HL-60/S4 treated with retinoic acid at 250 ng/mL for 4 days and 3 days (cell line): ENCODE data around the gene PPP6R2.
"Not testable (repeated sequence)": the region's sequence is repeated elsewhere in the genome, so short reads cannot be mapped to it uniquely, and the experiment has no call there.

Experiments
- in situ Hi-C: fragments of 300-500 bp; cut with MboI; formaldehyde crosslinking; loops from 2 replicates; pipeline ENCODE4 v1.7.0; 2022; ENCODE audit warnings: low sequenced_read_pairs

The PPP6R2 gene

DNA sequence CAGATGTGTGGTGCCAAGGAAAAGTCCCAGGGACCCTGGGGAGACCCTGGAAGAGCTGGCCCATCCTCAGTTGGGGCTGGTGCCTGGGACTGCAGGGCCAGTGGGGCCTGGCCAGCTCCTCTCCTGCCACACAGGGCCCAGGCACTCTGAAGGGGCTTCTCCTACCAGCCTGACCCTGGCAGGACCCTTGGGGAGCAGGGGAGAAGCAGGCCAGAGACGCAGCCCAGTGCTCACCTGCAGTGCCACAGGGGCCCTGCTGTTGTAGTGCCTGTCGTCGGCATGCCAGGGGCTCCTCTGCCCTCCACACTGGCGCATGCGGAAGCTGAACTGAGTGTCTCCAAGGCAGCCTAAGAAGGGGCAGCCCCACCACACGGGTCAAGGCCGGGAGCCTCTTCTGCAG is 25.5 kb upstream of the PPP6R2 start:
- in situ Hi-C loops, result no loop called here

DNA sequence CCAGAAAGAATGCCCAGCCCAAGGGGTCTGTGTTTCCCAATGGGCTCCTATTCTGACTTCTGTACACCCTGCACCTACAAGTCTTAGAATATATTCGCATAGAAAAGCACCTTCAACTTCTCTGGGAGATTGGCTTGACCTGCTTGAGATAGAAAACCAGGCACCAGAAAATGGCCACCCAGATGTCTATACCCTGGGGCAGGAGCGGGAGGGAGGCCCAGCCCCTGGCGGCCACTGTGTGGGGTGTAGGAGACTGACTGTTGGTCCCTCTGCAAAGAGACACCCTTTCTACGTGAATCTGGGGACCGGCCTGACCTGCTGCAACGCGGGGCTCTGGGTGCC is 24.8 kb upstream of the PPP6R2 start:
- in situ Hi-C loops, result no loop called here

DNA sequence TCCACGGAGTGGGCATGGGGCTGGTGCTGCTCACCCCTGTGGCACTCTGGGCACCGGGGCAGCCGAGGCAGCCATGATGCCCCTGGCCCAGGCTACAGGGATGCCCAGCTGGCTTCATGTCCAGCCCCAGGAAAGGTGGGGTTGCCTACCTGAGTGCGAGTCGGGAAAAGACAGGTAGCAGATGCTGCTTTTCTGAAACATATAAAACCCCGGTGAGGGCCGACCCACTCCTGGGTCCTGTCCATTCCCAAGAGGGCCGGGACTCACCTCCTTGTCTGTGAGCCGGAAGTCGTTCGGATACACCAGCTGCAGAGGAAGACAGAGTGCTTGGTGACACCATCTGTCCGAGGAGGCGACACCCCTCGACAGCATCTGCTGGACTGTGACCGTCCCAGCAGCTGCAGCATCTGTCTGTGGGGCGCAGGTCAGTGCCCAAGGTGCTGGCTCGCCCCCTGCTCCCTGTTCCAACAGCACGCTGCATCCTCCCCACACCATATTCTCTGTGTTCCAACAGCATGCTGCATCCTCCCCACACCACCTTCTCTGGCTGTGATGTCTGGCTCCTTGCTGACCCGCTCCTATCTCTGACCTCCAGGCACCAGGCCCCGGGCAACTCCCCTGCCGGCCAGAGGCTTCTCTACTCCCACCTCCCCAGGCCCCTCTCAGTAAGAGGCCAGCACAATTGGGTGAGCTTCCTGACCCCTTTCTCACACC is 24.3 kb upstream of the PPP6R2 start:
- in situ Hi-C loops, result no loop called here

DNA sequence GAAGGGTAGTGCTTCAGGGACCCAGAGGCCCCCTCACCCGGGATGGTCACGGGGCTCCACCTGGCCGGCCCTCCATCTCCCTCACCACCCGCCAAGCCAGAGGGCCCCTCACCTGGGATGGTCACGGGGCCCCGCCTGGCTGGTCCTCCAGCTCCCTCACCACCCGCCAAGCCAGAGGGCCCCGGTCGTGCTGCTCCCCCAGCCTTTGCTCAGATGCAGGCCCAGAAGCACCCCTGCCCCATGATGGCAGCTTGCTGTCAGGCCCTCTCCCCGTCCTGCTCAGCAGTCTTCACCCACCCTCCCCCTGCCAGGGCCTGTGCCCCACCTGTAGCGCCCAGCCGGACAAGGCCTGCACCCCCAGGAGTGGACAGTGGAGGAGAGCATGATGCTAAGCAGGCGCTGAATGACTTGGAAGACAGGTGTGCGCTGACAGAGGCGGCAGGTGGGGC is 23.6 kb upstream of the PPP6R2 start:
- in situ Hi-C loops, result no loop called here

DNA sequence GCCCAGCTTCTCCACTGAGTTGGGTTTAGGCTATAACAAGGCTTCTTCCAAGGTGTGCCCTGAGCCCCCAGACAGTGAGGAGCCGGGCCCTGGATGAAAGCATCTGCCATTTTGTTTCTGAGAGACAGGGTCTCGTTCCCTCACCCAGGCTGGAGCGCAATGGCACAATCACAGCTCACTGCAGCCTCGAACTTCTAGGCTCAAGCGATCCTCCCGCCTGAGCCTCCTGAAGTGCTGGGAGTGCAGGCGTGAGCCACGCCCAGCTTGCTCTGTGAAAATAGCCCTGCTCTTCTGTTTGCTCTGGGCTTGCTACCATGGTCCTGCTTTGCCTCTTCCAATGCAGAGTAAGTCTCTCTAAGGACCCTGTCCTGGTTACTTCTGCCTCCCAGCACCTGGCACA is 23.0 kb upstream of the PPP6R2 start:
- in situ Hi-C loops, result no loop called here

DNA sequence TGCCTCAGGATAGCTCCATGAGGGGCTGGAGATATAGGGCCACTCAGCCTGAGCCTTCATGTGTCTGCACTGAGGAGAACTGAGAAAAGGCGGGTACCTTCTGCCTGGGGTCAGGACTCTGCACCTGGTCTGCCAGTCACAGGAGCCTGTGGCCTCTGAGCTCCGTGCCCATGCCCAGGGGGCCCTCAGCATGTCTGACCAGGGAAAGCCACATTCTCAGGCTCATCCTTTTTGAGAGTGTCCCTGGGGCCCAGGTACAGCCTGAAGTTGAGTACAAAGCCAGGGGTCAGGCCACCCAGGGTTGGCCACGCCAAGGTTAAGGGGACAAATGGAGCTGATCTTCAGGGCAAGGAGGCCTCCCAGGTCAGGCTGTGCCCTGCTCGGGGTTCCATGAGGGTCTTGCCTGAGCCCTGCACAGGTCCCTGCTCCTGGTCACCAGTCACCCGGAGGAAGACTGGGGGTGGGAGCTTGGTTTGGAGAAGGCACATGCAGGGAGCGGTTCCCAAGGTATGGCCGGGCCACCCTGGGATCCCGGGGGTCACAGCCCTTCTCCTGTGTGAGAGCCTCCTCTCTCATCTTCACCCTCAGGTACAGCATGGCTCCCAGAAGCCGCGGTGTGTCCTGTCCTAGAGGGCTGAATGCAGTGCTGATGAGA is 22.3 kb upstream of the PPP6R2 start:
- in situ Hi-C loops, result no loop called here

DNA sequence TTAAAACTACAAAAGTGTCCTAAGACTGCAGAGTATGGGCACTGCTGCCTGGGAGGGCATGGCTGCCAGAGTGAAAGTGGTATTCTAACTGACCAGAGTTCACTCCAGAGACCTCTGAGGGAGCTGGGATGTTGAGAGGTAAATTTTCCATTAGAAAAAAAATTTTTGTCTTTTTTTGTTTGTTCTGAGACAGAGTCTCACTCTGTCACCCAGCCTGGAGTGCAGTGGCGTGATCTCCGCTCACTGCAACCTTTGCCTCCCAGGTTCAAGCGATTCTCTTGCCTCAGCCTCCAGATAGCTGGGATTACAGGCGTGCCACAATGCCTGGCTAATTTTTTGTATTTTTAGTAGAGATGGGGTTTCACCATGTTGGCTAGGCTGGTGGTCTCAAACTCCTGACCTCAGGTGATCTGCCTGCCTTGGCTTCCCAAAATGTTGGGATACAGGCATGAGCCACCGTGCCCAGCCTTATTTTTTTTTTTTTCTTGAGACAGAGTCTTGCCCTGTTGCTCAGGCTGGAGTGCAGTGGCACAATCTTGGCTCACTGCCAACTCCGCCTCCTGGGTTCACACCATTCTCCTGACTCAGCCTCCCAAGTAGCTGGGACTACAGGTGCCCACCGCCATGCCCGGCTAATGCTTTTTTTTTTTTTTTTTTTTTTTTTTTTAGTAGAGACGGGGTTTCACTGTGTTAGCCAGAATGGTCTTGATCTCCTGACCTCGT is 20.6 kb upstream of the PPP6R2 start:
- in situ Hi-C loops, result not testable (repeated sequence)

DNA sequence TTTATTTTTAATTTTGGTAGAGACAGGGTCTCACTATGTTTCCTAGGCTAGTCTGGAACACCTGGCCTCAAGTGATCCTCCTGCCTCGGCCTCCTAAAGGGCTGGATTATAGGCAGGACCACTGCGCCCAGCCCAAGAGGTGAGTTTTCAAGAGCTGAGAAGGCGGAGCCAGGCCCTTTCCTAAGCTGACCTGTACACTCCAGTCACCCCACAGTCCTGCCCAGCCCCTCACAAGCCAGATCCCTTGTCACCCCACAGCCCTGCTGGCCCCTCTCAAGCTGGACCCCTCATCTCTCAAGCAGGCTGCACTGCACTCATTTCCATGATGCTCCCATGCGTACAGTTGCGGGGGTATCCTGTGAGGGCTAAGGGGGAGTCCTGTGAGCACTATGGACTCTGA is 19.2 kb upstream of the PPP6R2 start:
- in situ Hi-C loops, result no loop called here

DNA sequence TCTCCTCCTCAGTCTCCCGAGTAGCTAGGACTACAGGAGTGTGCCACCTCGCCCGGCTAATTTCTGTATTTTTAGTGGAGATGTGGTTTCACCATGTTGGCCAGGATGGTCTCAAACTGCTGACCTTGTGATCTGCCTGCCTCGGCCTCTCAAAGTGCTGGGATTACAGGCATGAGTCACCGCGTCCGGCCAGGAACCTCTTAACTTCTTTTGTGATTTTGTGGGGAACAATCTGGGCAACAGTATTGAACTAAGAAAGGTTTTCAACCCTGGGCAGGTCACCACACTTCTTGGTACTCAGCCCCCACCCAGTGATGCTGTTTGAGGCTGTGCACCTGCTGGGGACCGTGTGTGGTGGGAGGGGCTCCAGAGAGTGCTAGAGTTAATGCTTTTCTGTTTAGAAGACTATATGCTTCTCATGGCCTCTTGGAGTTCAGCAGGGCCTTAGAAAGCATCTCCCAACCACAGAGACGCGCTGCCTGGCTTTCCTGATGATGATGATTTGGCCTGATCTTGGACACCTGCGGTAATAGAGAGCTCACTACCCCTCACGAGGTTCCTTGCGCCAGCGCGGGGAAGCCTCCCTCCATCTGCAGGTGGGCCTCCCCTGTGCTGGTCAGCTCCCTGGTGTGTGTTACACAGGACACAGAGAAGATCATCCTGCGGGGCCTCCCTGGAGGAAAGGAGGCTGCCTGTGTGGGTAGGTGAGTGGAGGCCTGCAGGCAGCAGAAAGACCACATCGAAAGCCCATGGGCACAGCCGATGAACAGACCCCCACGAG is 17.5 kb upstream of the PPP6R2 start:
- in situ Hi-C loops, result loop anchor here (5.0 kb wide), 1 partner anchor 48 kb away; no protein-coding TSS in a partner anchor

DNA sequence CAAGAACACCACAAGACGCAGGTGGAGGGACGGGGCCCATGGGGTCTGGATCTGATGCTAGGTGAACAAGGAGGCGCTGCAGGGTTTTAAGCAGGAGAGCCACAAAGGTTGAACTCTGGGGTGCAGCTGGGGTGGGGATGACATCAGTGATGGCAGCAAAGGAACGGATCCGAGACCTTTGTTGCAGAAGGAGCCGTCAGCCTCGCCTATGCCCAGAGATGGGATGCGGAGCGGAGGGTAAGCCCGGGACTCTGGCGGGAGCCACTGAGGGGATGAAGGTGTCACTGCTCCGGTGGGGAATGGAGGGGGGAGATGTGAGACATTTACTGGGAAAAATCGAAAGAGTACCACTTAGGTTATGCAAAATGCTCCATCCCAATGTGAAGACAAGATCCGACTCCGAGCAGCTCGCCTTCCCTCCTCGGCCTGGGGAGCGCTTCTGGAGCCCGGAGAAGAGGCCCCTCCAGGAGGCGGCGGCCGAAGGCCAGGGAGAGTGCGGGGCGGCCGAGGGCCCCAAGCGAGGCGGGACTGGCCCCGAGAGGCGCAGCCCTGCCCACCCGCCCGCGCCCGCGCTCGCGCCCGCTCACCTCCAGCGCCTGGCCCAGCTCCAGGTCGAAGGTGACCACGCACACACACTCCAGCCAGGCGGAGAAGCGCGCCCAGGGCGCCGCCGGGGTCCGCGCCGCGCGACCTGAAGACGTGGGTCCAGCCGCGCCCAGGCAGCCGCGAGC is 16.7 kb upstream of the PPP6R2 start:
- in situ Hi-C loops, result loop anchor here (5.0 kb wide), 1 partner anchor 49 kb away; no protein-coding TSS in a partner anchor

DNA sequence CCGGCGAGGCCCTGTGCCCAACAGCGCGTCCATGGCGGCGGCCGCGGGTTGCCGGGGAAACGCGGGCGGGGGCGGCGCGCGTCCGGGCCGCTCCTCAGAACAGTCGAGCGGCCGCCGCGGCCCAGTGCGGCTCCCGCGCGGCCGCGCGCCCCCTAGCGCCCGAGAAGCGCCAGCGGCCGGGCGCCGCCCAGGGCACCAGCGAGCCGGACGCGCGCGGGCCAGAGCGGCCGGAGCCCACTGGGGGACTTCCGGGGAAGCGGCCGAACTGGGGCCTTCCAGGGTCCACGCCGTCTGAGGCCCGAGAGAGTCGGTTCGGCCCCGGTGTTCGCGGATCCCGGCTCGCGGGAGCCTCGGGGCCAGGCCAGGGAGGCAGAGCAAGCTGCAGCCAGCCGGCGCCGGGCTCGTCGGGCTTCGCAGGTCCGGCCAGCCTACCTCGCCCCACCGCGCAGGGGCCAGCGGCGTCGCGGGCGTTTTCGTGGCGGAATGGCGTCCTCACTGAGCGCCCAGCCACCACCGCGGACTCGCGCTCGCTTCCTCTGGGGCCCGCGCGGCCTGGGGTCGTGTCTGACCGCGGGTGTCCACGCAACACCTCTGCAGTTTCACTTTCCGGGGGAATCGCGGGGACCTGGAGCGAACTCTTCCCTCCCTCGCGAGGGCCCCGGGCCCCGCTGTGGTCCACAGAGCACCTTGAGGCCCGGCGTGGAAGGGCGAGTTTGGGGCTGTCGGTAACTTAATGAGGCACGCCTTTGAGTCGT is 16.0 kb upstream of the PPP6R2 start, which contains the start of gene DENND6B:
DENND6B (minus strand) TSS at position 57 of the 755 bp plus-strand sequence; CDS start at position 33, 24 bp downstream.
- in situ Hi-C loops, result loop anchor here (5.0 kb wide), 1 partner anchor 50 kb away; no protein-coding TSS in a partner anchor

DNA sequence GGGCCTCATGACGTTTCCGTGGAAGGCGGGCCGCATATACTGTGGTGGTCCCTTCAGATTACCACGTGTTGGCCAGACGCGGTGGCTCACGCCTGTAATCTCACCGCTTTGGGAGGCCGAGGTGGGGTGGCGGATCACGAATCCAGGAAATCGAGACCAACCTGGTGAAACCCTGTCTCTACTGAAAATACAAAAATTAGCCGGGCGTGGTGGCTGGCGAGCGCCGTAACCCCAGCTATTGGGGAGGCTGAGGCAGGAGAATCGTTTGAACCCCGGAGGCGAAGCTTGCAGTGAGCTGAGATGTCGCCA is 15.5 kb upstream of the PPP6R2 start:
- in situ Hi-C loops, result loop anchor here (5.0 kb wide), 1 partner anchor 50 kb away; no protein-coding TSS in a partner anchor

DNA sequence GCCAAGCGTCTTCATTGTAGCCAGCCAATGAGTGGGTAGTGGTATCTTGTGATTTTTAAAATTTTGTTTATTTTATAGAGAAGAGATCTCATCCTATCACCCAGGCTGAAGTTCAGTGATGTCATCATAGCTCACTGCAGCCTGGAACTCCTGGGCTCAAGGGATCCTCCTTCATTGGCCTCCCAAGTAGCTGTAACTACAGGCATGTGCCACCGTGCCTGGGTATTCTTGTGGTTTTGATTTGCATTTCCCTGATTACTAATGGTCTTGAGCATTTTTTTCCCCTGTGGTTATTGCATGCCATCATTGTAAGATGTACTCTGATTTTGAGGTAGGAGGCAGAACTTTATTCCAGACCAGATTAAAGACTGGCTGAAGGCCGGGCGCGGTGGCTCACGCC is 13.9 kb upstream of the PPP6R2 start:
- in situ Hi-C loops, result loop anchor here (5.0 kb wide), 1 partner anchor 52 kb away; no protein-coding TSS in a partner anchor

DNA sequence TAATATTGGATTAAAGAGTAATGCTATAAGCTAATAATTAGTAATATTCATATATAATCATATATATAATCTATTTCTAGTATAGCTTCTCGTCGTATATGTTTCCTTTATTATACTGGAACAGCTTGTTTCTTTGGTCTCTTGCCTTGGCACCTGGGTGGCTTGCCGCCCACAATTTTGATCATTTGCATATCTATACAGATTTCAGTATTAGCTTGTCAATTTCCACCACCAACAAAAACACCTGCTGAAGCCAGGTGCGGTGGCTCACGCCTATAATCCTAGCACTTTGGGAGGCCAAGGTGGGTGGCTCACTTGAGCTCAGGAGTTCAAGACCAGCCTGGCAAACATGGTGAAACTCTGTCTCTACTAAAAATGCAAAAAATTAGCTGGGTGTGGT is 8.7 kb upstream of the PPP6R2 start:
- in situ Hi-C loops, result not testable (repeated sequence)

DNA sequence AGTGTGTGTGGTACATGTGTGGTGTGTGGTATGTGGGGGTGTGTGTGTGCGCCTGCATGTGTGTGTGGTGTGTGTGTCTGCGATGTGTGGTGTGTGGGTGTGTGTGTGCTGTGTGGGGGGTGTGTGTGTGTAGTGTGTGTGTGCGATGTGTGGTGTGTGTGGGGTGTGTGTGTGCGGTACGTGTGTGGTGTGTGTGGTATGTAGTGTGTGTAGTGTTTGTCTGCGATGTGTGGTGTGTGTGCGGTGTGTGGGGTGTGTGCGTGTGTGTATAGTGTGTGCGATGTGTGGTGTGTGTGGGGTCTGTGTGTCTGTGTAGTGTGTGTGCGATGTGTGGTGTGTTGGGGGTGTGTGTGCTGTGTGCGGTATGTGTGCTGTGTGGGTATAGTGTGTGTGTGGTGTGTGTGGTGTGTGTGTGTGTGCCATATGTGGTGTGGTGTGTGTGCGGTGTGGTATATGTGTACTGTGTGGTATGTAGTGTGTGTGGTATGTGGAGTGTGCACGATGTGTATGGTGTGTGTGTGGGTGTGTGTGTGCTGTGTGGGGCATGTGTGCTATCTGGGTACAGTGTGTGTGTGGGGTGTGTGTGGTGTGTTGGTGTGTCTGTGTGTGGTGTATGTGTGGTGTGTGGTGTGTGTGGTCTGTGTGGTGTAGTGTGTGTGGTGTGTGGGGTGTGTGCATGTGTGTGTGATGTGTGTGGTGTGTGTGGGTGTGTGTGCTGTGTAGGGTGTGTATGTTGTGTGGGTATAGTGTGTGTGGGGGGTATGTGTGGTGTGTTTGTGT is 5.7 kb upstream of the PPP6R2 start:
- in situ Hi-C loops, result no loop called here

DNA sequence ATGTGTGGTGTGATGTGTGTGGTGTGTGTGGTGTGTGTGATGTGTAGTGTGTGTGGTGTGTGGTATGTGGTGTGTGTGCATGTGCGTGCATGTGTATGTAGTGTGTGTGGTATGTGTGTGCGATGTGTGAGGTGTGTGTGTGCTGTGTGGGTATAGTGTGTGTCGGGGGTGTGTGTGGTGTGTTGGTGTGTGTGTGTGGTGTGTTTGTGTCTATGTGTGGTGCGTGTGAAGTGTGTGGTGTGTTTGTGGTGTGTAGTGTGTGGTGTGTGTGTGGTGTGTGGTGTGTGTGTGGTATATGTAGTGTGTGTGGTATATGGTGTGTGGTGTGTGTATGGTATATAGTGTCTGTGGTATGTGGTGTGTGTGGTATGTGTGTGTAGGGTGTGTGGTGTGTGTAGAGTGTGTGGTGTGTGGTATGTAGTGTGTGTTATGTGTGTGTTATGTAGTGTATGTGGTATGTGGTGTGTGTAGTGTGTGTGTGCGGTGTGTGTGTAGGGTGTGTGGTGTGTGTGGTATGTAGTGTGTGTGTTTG is 5.0 kb upstream of the PPP6R2 start:
- in situ Hi-C loops, result no loop called here

DNA sequence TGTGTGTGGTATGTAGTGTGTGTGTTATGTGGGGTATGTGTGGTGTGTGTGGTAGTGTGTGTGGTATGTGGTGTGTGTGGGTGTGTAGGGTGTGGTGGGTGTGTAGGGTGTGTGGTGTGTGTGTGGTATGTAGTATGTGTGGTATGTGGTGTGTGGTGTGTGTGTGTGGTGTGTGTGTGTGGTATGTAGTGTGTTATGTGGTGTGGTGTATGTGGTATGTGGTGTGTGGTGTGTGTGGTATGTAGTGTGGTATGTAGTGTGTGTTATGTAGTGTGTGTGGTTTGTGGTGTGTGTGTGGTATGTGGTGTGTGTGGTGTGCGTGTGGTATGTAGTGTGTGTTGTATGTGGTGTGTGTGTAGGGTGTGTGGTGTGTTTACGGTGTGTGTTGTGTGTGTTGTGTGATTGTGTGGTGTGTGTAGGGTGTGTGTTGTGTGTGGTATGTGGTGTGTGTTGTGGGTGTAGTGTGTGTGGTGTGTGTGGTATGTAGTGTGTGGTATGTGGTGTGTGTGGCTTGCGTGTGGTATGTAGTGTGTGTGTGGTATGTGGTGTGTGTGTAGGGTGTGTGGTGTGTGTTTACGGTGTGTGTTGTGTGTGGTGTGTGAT is 4.2 kb upstream of the PPP6R2 start:
- in situ Hi-C loops, result no loop called here
